ENCODE measurements around the gene TMEM212.

TMEM212 gene

GRCh38 chr3:171827836-171828458, 15.2 kb upstream of the TMEM212 start:
- no peak overlapping the region for H3K4me2 ChIP-seq (ENCODE audit: insufficient read depth, low read length)
- H3K27ac ChIP-seq (ENCODE audit: low read length): no peak overlapping the region
- no peaks in the 10 kb centered on the region for H3K9me3 ChIP-seq (ENCODE audit: insufficient read depth, low read length, severe bottlenecking)
- H3K4me3 ChIP-seq (ENCODE audit: low read depth in 1 of 2, low read length in 2 of 2): no peak overlapping the region
- DNase-seq (no peak), ATAC-seq (ENCODE audit: insufficient read depth, low read depth) (no peak)
- H3K36me3 ChIP-seq (ENCODE audit: insufficient read depth, low read length): no peaks in the 10 kb centered on the region
- H3K79me2 ChIP-seq (ENCODE audit: insufficient read depth, low read length): no peaks in the 10 kb centered on the region
- TF ChIP-seq EZH2 (IDR thresholded peaks at IDR 0.05; ENCODE audit: borderline replicate concordance, low read depth, low read length, severe bottlenecking): no peak
- peaks cover 14% of the 10 kb centered on the region for H3K27me3 ChIP-seq (ENCODE audit: insufficient read depth, low read length, poor library complexity)
- no peak overlapping the region for H3K9ac ChIP-seq (ENCODE audit: low read depth, low read length)
- H3K4me1 ChIP-seq (ENCODE audit: insufficient read depth, low read length): no peaks in the 10 kb centered on the region
- no peak overlapping the region for H2AFZ ChIP-seq (ENCODE audit: low read depth, low read length)
- no peaks in the 10 kb centered on the region for H4K20me1 ChIP-seq (ENCODE audit: insufficient read depth, low read length)

DNA sequence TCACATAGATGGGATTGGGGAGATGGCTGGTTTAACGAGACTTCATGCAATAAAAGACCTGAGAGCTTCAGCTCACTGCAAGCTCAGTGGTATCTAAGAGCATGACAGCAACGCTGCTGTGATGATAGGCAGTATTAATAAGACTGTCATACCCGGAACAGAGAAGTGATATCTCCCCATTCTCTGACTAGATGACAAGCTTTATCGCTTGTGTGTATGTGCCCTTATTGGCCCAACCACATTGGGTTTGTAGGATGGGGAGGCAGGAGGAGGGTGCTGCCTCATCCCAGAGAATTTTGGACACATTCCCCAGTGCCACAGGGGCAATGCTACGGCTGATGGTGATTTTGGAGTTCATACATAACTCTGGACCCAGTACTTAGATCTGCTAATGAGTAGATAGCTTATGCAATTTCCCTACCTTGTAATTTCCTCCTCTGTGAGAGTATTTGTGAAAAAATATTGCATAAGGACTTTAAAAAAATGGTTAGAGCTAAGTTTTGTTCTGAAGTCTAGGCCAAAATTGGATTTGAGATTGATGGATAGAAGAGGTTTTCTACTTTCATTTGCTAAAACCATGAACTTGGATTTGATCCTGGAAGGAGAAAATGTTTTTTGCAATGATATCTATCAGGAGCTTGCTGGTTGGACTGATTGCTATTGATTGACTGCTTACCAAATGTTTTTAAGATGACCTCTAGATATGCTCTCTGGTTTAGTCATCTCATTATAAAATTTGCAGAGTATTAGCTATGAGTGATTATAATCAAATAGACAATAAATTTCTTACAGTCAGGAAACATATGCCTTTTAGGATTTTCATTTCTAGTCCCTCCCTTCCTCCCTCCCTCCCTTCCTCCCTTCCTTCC, 14.0 kb upstream of the TMEM212 start:
- no peaks in the 10 kb centered on the region for H3K4me1 ChIP-seq (ENCODE audit: insufficient read depth, low read length)
- TF ChIP-seq CTCF (IDR thresholded peaks at IDR 0.05; ENCODE audit: borderline replicate concordance, extremely low read depth, low read length, poor library complexity, severe bottlenecking) (no peak), EZH2 (IDR thresholded peaks at IDR 0.05; ENCODE audit: borderline replicate concordance, low read depth, low read length, severe bottlenecking) (no peak)
- H3K27me3 ChIP-seq (ENCODE audit: insufficient read depth, low read length, poor library complexity): peaks cover 14% of the 10 kb centered on the region
- no peak overlapping the region for H3K4me2 ChIP-seq (ENCODE audit: insufficient read depth, low read length)
- DNase-seq (no peak), ATAC-seq (ENCODE audit: insufficient read depth, low read depth) (no peak)
- H3K4me3 ChIP-seq (ENCODE audit: low read depth in 1 of 2, low read length in 2 of 2): no peak overlapping the region
- no peaks in the 10 kb centered on the region for H3K36me3 ChIP-seq (ENCODE audit: insufficient read depth, low read length)
- H3K9ac ChIP-seq (ENCODE audit: low read depth, low read length): no peak overlapping the region
- H2AFZ ChIP-seq (ENCODE audit: low read depth, low read length): no peak overlapping the region
- H3K79me2 ChIP-seq (ENCODE audit: insufficient read depth, low read length): no peaks in the 10 kb centered on the region
- H4K20me1 ChIP-seq (ENCODE audit: insufficient read depth, low read length): no peaks in the 10 kb centered on the region
- H3K27ac ChIP-seq (ENCODE audit: low read length): no peak overlapping the region
- H3K9me3 ChIP-seq (ENCODE audit: insufficient read depth, low read length, severe bottlenecking): no peaks in the 10 kb centered on the region

DNA sequence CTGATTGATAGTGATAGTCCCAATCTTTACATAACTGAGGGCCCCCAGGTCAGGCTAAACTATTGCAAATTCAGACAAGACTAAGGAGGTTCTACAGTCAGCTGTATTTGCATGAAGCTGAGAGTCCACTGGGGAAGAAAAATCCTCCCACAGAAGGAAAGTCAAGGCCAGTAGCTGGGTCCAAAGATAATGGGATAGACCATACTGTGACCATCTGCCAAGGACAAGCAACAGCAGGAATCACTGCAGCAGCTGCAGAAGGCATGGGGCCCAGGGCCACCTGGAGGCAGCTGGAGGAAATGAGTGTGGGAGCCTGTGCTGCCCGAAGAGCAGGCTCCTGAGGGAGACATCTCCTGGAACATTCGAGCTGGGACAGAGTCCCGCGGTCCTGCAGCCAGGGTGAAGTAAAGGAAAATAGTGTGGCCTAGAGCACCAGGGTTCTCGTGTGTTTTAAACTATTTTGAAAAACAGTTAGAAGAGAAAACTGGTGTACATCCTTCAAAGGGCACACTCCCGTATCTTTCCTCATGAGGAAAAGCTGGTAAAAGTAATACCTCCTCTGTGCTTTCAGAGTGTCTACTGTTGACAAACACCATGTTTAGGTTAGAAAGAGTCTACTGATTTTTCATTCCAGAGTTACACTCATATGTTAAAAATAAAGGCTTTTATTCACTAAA, 13.2 kb upstream of the TMEM212 start:
- no peak overlapping the region for H2AFZ ChIP-seq (ENCODE audit: low read depth, low read length)
- ATAC-seq (ENCODE audit: insufficient read depth, low read depth): no peak

More for the DNA sequence above, 13.2 kb upstream of the TMEM212 start:
- no peaks in the 10 kb centered on the region for H3K4me1 ChIP-seq (ENCODE audit: insufficient read depth, low read length)
- DNase-seq: no peak
- H4K20me1 ChIP-seq (ENCODE audit: insufficient read depth, low read length): no peaks in the 10 kb centered on the region
- H3K27ac ChIP-seq (ENCODE audit: low read length): no peak overlapping the region
- TF ChIP-seq CTCF (IDR thresholded peaks at IDR 0.05; ENCODE audit: borderline replicate concordance, extremely low read depth, low read length, poor library complexity, severe bottlenecking) (peak; percentile 26), EZH2 (IDR thresholded peaks at IDR 0.05; ENCODE audit: borderline replicate concordance, low read depth, low read length, severe bottlenecking) (no peak)
- peaks cover 14% of the 10 kb centered on the region for H3K27me3 ChIP-seq (ENCODE audit: insufficient read depth, low read length, poor library complexity)
- H3K9me3 ChIP-seq (ENCODE audit: insufficient read depth, low read length, severe bottlenecking): no peaks in the 10 kb centered on the region
- no peak overlapping the region for H3K4me2 ChIP-seq (ENCODE audit: insufficient read depth, low read length)
- H3K36me3 ChIP-seq (ENCODE audit: insufficient read depth, low read length): no peaks in the 10 kb centered on the region
- no peak overlapping the region for H3K4me3 ChIP-seq (ENCODE audit: low read depth in 1 of 2, low read length in 2 of 2)
- H3K9ac ChIP-seq (ENCODE audit: low read depth, low read length): no peak overlapping the region
- H3K79me2 ChIP-seq (ENCODE audit: insufficient read depth, low read length): no peaks in the 10 kb centered on the region
